A673 (cell line): Measurements from ENCODE around the gene ARHGAP11A. TPM values are rescaled to one million over a fixed set of nuclear protein-coding genes. Genes with fewer than 3 reads are reported as not detected.

ENCODE experiments used
- BruUV-seq: library from RNA; stranded (reverse); fragments of 400-500 nt; replicated peaks from 2 replicates; lab custom pipeline; 2021; lab: Mats Ljungman, UMichigan
- CTCF ChIA-PET: fragments of 300-600 bp; sonication (Branson Sonifier 250); formaldehyde crosslinking; loops from one replicate; lab custom pipeline; 2022; ENCODE audit warnings: antibody characterized with exemption; lab: Charles Lee
- POLR2A ChIA-PET: fragments of 300-600 bp; sonication (Branson Sonifier 250); formaldehyde crosslinking; loops from one replicate; lab custom pipeline; 2022; ENCODE audit warnings: antibody characterized with exemption; ENCODE audit not compliant: low non-redundant PET; lab: Charles Lee
- DNase-seq: peaks from one replicate; pipeline ENCODE4 v3.0.0-alpha.2; 2015; ENCODE audit warnings: low spot score
- H3K27ac ChIP-seq: fragments of 200-600 bp; sonication (generic); 2 replicates; pipeline ENCODE4 v1.5.1; 2016; ENCODE audit warnings: mixed run types, low read depth, mild to moderate bottlenecking, mixed read lengths, antibody characterized with exemption, low read length; ENCODE audit not compliant: poor library complexity, severe bottlenecking
- H3K27me3 ChIP-seq: fragments of 200-600 bp; sonication (generic); replicated peaks from 2 replicates; pipeline ENCODE4 v1.6.1; 2017; ENCODE audit warnings: mixed run types, low read depth, mild to moderate bottlenecking, mixed read lengths, antibody characterized with exemption, low read length; ENCODE audit not compliant: insufficient read depth, poor library complexity
- H3K36me3 ChIP-seq: fragments of 200-600 bp; sonication (generic); 2 replicates; pipeline ENCODE4 v1.6.1; 2016; ENCODE audit warnings: mixed run types, mild to moderate bottlenecking, mixed read lengths, antibody characterized with exemption, low read length; ENCODE audit not compliant: insufficient read depth, poor library complexity, severe bottlenecking
- H3K4me1 ChIP-seq: fragments of 200-600 bp; sonication (generic); 2 replicates; pipeline ENCODE4 v1.6.1; 2017; ENCODE audit warnings: mixed run types, mild to moderate bottlenecking, mixed read lengths, antibody characterized with exemption, low read length; ENCODE audit not compliant: insufficient read depth, poor library complexity, severe bottlenecking
- H3K4me3 ChIP-seq: fragments of 200-600 bp; sonication (generic); 2 replicates; pipeline ENCODE4 v1.5.1; 2016; ENCODE audit warnings: low read depth, mixed run types, mild to moderate bottlenecking, mixed read lengths, low read length; ENCODE audit not compliant: poor library complexity, severe bottlenecking
- H3K9me3 ChIP-seq: fragments of 200-600 bp; sonication (generic); 2 replicates; pipeline ENCODE4 v1.6.1; 2016; ENCODE audit warnings: mixed run types, low read depth, mild to moderate bottlenecking, mixed read lengths, antibody characterized with exemption, low read length; ENCODE audit not compliant: poor library complexity, severe bottlenecking
- CTCF ChIP-seq: fragments of 300-800, 200-600 bp; sonication (generic); conservative IDR thresholded peaks from 2 replicates; pipeline ENCODE4 v1.5.1; 2017; ENCODE audit warnings: low read depth, mild to moderate bottlenecking, antibody characterized with exemption, low read length, moderate library complexity, mixed read lengths
- EZH2 ChIP-seq: fragments of 200-600 bp; sonication (generic); IDR thresholded peaks from 2 replicates; pipeline ENCODE4 v1.6.1; 2017; ENCODE audit warnings: borderline replicate concordance, low read depth, mild to moderate bottlenecking, mixed read lengths, antibody characterized with exemption, low read length; ENCODE audit not compliant: poor library complexity, severe bottlenecking
- intact Hi-C: fragments of 100-400 bp; cut with micrococcal nuclease; formaldehyde crosslinking; loops from one replicate; pipeline ENCODE4 v1.10.0; 2022; ENCODE audit not compliant: unreplicated experiment
- total RNA-seq: library from RNA; stranded (reverse); gene quantifications from 2 replicates; pipeline ENCODE4 v1.2.3, GENCODE V29; 2021

ARHGAP11A gene
- total RNA-seq, 1 experiment from 2014 or later = 173 TPM

DNA sequence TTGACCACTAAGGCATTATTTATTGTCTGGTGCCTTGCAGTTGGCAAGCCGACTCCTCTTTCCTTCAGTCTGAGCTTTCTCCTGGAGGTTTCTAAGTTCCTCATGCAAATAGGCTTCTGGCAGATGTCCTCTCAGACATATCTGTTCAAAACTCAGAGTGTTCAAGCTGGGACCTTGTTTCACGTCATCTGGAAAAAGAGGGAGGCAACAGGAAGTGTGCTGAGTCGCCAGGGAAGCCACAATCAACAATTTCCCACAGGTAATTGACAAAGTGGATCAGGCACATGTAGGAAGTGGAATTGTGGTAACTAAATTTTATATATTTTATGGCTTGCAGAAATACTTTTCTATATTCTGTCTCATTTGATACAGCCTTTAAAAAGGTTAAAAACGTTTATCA, 40.8 kb downstream of the ARHGAP11A start:
- no peaks in the 10 kb centered on the region for H3K36me3 ChIP-seq
- TF ChIP-seq EZH2 (no peak), CTCF (no peak)
- no TSS peak for BruUV-seq
- H3K9me3 ChIP-seq = no peaks in the 10 kb centered on the region
- no peaks in the 10 kb centered on the region for H3K4me1 ChIP-seq
- ChIA-PET POLR2A (no interaction called here), CTCF (no interaction called here)
- H3K27me3 ChIP-seq = no peaks in the 10 kb centered on the region
- DNase-seq = no peak
- intact Hi-C loops = loop anchor here (5.0 kb wide), 1 partner anchor 476 kb away; no protein-coding TSS in a partner anchor
- no peak overlapping the region for H3K4me3 ChIP-seq
- no peak overlapping the region for H3K27ac ChIP-seq

GRCh38 chr15:32656496-32656895, 41.2 kb downstream of the ARHGAP11A start:
- Histone ChIP-seq H3K4me1 (no peaks in the 10 kb centered on the region), H3K27me3 (no peaks in the 10 kb centered on the region), H3K36me3 (no peaks in the 10 kb centered on the region), H3K4me3 (no peak overlapping the region), H3K27ac (no peak overlapping the region), H3K9me3 (no peaks in the 10 kb centered on the region)
- intact Hi-C loops = loop anchor here (5.0 kb wide), 1 partner anchor 476 kb away; no protein-coding TSS in a partner anchor
- BruUV-seq = no TSS peak
- POLR2A ChIA-PET = no interaction called here
- CTCF ChIA-PET = no interaction called here
- DNase-seq = no peak
- TF ChIP-seq EZH2 (no peak), CTCF (no peak)

- ChIA-PET POLR2A (interaction anchor here (0.7 kb wide), 1 partner anchor 12 kb away, joined by 6 read pairs; no protein-coding TSS in a partner anchor), CTCF (no interaction called here)
- H3K36me3 ChIP-seq = no peaks in the 10 kb centered on the region
- no peaks in the 10 kb centered on the region for H3K4me1 ChIP-seq
- DNase-seq = no peak
- no peaks in the 10 kb centered on the region for H3K27me3 ChIP-seq
- intact Hi-C loops = loop anchor here (5.0 kb wide), 1 partner anchor 475 kb away; no protein-coding TSS in a partner anchor
- H3K9me3 ChIP-seq = no peaks in the 10 kb centered on the region
- H3K4me3 ChIP-seq = no peak overlapping the region
- H3K27ac ChIP-seq = no peak overlapping the region
- no TSS peak for BruUV-seq
- TF ChIP-seq CTCF (no peak), EZH2 (no peak)
Measured at GRCh38 chr15:32657198-32657883, 42.0 kb downstream of the ARHGAP11A start.
